Measurements from ENCODE around the gene SLCO2A1. TPM values are rescaled to one million over a fixed set of nuclear protein-coding genes. Genes with fewer than 3 reads are reported as not detected.

Gene SLCO2A1
- polyA plus RNA-seq, 1 donor (not counting 4 experiments of a cell fraction or from before 2014, with no cell fraction given): 0.80 TPM

DNA sequence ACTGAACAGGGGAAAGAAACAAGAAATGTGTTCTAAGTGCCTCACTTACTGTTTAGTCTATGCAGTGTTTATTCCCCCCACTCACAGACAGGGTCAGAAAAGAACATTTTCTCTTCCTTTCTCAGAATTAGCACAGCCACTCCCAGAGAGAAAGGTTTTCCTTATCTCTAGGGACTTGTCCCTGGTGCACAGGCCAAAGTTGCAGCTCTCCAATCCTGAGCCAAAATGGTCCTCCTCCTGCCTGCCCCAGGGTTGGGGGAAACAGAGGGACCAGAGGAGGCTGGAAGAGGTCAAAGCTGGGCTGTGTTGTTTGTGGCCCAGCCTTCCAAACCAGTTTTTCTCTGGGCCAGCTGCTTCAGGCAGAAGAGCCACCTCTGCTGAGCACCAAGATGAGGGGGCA lies 146.1 kb downstream of the SLCO2A1 start:
- Histone ChIP-seq H2AFZ (ENCODE audit: control insufficient read depth, low read length) (no peak overlapping the region), H3K79me2 (ENCODE audit: control insufficient read depth, insufficient read depth, low read length) (no peaks in the 10 kb centered on the region), H3K4me1 (ENCODE audit: control insufficient read depth, extremely low read depth, insufficient read depth, low read length) (no peaks in the 10 kb centered on the region), H3K9ac (ENCODE audit: control insufficient read depth, extremely low read depth, insufficient read depth, low read length) (no peak overlapping the region), H3K27ac (ENCODE audit: control insufficient read depth, insufficient read depth, low read length) (no peak overlapping the region), H3K9me3 (ENCODE audit: control insufficient read depth, low read depth, low read length) (no peaks in the 10 kb centered on the region), H3K9me1 (ENCODE audit: control insufficient read depth, extremely low read depth, insufficient read depth, low read length) (no peaks in the 10 kb centered on the region), H3K4me3 (ENCODE audit: control insufficient read depth in 2 of 3, extremely low read depth in 1 of 3, insufficient read depth in 2 of 3, low read depth in 1 of 3, low read length in 3 of 3) (no peak overlapping the region), H3K4me2 (ENCODE audit: control insufficient read depth, extremely low read depth, insufficient read depth, low read depth, low read length) (no peak overlapping the region), H3K36me3 (ENCODE audit: control insufficient read depth in 2 of 2, extremely low read depth in 1 of 2, insufficient read depth in 2 of 2, low read length in 2 of 2) (no peaks in the 10 kb centered on the region), H4K20me1 (ENCODE audit: control insufficient read depth, extremely low read depth, insufficient read depth, low read length) (no peaks in the 10 kb centered on the region), H3K27me3 (ENCODE audit: control insufficient read depth, extremely low read depth, insufficient read depth, low read length) (peaks cover 17% of the 10 kb centered on the region)
- DNase-seq (ENCODE audit: low read depth, low spot score) (no peak), FAIRE-seq (no peak)
- dilution Hi-C loops (cut with MboI; ENCODE audit: extremely low pct_ligation_motif_present, low sequenced_read_pairs): no loop called here
- TF ChIP-seq EZH2 (IDR thresholded peaks at IDR 0.05; ENCODE audit: low read length): no peak
- TF ChIP-seq, protein P1, sequence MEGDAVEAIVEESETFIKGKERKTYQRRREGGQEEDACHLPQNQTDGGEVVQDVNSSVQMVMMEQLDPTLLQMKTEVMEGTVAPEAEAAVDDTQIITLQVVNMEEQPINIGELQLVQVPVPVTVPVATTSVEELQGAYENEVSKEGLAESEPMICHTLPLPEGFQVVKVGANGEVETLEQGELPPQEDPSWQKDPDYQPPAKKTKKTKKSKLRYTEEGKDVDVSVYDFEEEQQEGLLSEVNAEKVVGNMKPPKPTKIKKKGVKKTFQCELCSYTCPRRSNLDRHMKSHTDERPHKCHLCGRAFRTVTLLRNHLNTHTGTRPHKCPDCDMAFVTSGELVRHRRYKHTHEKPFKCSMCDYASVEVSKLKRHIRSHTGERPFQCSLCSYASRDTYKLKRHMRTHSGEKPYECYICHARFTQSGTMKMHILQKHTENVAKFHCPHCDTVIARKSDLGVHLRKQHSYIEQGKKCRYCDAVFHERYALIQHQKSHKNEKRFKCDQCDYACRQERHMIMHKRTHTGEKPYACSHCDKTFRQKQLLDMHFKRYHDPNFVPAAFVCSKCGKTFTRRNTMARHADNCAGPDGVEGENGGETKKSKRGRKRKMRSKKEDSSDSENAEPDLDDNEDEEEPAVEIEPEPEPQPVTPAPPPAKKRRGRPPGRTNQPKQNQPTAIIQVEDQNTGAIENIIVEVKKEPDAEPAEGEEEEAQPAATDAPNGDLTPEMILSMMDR (optimal IDR thresholded peaks at IDR 0.05 in 1 of 3, IDR thresholded peaks at IDR 0.05 in 1 of 3, conservative IDR thresholded peaks at IDR 0.05 in 1 of 3; ENCODE audit: extremely low read depth in 1 of 3, insufficient read depth in 2 of 3, low read length in 3 of 3): no peak

DNA sequence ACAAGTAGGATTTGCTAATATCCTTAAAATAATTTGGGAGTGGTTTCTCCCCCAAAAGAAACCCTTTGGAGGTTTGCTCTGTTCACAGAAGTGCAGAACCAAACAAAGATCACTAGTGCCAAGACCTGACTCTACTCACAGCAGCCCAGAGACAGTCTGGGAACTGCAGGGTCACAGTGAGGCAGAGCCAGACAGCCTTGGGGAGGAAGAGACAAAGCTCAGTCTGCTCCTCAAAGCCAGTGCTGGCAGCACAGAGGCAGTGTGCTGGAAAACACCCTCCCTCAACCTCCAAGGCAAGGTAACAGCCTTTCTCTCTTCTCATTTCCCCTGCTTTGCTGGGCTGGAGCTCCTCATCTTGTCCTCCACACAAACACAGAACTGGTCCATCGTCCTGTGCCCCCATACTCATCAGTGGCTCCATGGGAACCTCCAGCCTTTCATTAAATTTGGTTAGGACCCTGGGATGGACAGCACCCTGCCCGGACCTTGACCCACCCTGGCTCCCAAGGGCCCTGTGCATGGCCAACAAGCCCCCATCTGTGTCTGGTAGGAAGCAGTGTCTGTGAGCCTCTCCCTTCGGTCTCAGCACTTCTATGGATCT lies 146.6 kb downstream of the SLCO2A1 start:
- no peak overlapping the region for H3K4me3 ChIP-seq (ENCODE audit: control insufficient read depth in 2 of 3, extremely low read depth in 1 of 3, insufficient read depth in 2 of 3, low read depth in 1 of 3, low read length in 3 of 3)
- TF ChIP-seq, protein P1 (optimal IDR thresholded peaks at IDR 0.05 in 1 of 3, IDR thresholded peaks at IDR 0.05 in 1 of 3, conservative IDR thresholded peaks at IDR 0.05 in 1 of 3; ENCODE audit: extremely low read depth in 1 of 3, insufficient read depth in 2 of 3, low read length in 3 of 3): no peak
- TF ChIP-seq EZH2 (IDR thresholded peaks at IDR 0.05; ENCODE audit: low read length): no peak
- no peaks in the 10 kb centered on the region for H3K9me3 ChIP-seq (ENCODE audit: control insufficient read depth, low read depth, low read length)
- no peak overlapping the region for H3K27ac ChIP-seq (ENCODE audit: control insufficient read depth, insufficient read depth, low read length)
- FAIRE-seq (no peak), DNase-seq (ENCODE audit: low read depth, low spot score) (no peak)
- H3K79me2 ChIP-seq (ENCODE audit: control insufficient read depth, insufficient read depth, low read length): no peaks in the 10 kb centered on the region
- H3K27me3 ChIP-seq (ENCODE audit: control insufficient read depth, extremely low read depth, insufficient read depth, low read length): peaks cover 17% of the 10 kb centered on the region
- H2AFZ ChIP-seq (ENCODE audit: control insufficient read depth, low read length): no peak overlapping the region
- no peaks in the 10 kb centered on the region for H3K36me3 ChIP-seq (ENCODE audit: control insufficient read depth in 2 of 2, extremely low read depth in 1 of 2, insufficient read depth in 2 of 2, low read length in 2 of 2)
- no peaks in the 10 kb centered on the region for H4K20me1 ChIP-seq (ENCODE audit: control insufficient read depth, extremely low read depth, insufficient read depth, low read length)
- no peaks in the 10 kb centered on the region for H3K4me1 ChIP-seq (ENCODE audit: control insufficient read depth, extremely low read depth, insufficient read depth, low read length)
- H3K9me1 ChIP-seq (ENCODE audit: control insufficient read depth, extremely low read depth, insufficient read depth, low read length): no peaks in the 10 kb centered on the region
- no peak overlapping the region for H3K9ac ChIP-seq (ENCODE audit: control insufficient read depth, extremely low read depth, insufficient read depth, low read length)
- dilution Hi-C loops (cut with MboI; ENCODE audit: extremely low pct_ligation_motif_present, low sequenced_read_pairs): no loop called here
- H3K4me2 ChIP-seq (ENCODE audit: control insufficient read depth, extremely low read depth, insufficient read depth, low read depth, low read length): no peak overlapping the region

All from keratinocyte (primary cell).